GM19043 (cell line): Measurements from ENCODE around the gene TMEM62.
A peak's percentile ranks its signal among the peaks of the same experiment; 100 is the strongest.
"Not testable (repeated sequence)": the region's sequence is repeated elsewhere in the genome, so short reads cannot be mapped to it uniquely, and the experiment has no call there.

Experiments used
- ATAC-seq: cut with Tn5 transposase; IDR thresholded peaks from one replicate; pipeline ENCODE4 v1.9.1; 2021; ENCODE audit warnings: low read depth; ENCODE audit not compliant: unreplicated experiment

Gene TMEM62

DNA sequence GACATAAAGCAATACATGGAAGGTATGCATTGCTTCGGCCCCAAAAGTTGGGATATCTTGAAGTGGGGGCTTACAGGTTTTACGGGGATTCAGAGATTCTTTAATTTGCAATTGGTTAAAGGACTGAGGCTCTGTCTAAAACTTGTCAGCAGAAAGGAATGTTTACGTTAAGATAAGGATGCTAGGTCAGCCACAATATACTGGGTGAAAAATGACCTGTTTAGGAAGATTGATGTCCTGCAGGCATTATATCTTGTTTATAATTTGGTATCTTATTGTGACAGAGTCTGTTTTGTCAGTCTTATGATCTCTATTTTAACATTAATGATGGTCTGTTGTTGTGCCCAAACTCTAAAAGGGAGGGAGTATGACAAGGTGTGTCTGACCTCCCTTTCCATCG is 36.5 kb downstream of the TMEM62 start:
- ATAC-seq: no peak

DNA sequence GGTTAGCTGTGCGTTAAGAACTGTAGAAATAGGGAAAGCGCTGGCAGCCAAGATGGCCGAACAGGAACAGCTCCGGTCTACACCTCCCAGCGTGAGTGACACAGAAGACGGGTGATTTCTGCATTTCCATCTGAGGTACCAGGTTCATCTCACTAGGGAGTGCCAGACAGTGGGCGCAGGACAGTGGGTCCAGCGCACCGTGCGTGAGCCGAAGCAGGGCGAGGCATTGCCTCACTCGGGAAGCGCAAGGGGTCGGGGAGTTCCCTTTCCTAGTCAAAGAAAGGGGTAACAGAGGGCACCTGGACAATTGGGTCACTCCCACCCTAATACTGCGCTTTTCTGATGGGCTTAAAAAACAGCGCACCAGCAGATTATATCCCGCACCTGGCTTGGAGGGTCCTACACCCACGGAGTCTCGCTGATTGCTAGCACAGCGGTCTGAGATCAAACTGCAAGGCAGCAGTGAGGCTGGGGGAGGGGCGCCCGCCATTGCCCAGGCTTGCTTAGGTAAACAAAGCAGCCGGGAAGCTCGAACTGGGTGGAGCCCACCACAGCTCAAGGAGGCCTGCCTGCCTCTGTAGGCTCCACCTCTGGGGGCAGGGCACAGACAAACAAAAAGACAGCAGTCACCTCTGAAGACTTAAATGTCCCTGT is 42.4 kb downstream of the TMEM62 start:
- ATAC-seq: not testable (repeated sequence)

DNA sequence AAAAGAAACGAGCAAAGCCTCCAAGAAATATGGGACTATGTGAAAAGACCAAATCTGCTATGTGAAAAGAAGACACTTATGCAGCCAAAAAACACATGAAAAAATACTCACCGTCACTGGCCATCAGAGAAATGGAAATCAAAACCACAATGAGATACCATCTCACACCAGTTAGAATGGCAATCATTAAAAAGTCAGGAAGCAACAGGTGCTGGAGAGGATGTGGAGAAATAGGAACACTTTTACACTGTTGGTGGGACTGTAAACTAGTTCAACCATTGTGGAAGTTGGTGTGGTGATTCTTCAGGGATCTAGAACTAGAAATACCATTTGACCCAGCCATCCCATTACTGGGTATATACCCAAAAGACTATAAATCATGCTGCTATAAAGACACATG is 43.8 kb downstream of the TMEM62 start:
- not testable (repeated sequence) for ATAC-seq

DNA sequence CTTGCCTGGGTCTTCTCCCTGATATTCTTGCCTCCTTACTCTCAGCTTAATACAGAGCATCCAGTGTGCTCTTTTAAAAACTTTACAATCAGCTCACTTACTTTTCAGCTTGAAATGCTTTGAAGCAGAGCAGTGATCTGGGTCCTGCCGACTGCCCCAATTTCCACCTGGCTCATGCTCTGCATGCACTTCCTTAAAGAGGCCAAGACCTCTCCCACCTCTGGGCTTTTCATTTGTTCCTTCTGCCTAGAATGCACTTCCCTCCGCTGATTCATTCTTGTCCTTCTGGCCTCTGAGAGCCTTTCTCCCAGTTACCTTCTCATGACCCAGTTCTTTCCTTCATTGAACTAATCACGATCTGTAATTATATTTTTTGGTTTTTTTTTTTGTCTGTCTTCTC is 49.9 kb downstream of the TMEM62 start:
- no peak for ATAC-seq

DNA sequence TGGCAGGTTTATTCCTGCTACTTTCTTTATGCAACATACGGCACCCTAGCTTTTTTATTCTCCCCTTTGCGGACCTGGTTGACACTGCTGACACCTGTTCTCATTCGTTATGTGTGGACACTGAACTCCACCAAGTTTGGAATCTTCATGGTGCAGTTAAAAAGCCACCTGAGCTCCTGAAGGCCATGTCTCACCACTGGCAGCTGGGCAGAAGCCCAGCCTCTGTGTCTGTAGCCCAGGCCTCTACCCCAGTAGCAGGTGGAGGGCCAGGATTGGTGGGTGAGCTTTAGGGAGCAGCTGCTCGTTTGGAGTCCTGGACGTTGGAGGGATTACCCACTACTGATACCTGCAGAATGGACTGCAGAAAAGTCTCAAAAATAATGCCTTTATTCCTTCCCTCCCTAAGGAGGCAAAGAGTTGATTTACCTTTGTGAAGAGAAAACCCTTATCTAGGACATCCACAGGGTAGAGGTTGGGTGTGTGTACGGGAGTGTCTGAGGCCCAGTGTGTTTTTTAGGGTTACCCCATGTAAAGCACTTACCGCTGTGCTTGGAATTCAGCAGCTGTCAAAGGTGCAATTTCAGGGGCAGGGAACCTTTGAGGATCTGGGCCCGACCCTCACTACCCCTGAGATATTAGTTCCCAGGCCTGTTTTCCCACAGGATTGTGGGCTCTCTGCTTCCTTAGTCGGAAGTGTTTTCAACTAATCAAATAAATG is 51.2 kb downstream of the TMEM62 start:
- ATAC-seq: no peak

DNA sequence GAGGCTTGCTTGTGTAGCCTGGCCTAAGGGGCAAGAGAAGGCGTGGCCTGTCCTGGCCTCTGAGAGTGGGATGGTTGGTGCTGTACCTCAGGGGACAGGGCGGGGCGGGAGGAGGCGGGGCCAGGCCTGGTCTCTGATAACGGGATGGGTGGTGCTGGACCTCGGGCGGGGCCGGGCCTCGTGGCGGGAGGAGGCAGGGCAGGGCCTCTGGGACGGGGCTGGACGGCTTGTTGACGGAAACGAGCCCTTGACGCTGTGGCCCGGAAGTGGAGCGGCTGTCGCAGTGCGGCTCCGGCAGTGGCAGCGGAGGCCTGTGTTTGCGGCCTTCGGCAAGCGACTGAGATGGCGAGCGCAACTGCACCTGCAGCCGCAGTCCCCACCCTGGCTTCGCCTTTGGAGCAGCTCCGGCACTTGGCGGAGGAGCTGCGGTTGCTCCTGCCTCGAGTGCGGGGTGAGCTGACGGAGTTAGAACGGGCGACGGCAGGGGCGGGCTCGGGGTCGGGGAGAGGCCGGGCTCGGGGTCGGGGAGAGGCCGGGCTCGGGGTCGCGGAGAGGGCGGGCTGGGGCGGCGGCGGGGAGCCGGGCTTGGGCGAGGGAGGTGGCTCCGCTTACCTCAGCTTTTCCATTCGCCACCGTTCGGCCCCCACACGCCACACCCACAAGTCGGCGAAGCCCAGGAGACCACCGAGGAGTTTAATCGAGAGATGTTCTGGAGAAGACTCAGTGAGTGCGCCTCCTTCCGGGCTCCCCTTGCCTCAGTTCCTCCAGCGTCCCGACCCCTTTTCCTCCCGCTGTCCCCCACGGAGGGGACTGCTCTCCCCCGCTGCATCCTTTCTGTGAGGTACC is 52.0 kb downstream of the TMEM62 start, which contains the start of gene CCNDBP1:
CCNDBP1 (plus strand) TSS at position 247 of the 846 bp plus-strand sequence; CDS start at position 343, 96 bp downstream.
- peak; percentile 96 for ATAC-seq

DNA sequence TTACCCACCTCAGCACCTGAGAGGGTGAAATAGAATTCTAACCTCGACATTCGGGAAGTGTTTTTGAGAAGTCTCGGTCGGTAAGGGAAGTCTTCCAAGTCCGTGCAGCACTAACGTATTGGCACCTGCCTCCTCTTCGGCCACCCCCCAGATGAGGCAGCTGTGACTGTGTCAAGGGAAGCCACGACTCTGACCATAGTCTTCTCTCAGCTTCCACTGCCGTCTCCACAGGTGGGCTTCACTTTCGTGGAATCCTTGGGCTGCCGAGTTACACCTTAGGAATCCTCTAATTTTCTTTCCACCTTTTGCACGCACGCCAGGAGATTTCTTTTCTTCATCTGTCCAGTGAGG is 52.6 kb downstream of the TMEM62 start:
- ATAC-seq: peak; percentile 9

DNA sequence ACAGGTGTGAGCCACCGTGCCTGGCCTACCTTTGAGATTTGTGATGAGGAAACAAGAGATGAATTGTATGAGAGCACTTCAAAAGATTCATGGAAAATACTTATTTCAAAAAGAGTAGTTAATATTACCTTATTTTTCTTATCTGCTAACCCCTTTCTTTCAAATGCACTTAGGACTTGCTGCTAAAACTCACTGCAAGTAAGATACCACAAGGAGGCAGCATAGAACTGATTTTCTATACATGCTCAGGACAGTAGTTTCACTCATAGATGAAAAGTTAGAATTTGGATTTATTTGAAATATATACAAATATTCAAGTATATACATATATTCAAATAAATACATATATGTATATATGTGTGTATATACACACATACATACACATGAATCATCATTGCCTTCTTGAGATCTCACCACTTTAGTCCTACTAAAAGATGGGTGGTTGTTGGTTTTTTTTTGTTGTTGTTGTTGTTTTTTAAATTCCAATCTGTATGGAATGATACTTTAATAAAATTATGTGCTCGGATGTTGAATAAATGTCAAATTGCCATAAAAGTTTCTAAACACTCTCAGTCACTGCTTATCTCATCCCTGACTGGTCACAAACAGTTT is 54.3 kb downstream of the TMEM62 start:
- no peak for ATAC-seq

DNA sequence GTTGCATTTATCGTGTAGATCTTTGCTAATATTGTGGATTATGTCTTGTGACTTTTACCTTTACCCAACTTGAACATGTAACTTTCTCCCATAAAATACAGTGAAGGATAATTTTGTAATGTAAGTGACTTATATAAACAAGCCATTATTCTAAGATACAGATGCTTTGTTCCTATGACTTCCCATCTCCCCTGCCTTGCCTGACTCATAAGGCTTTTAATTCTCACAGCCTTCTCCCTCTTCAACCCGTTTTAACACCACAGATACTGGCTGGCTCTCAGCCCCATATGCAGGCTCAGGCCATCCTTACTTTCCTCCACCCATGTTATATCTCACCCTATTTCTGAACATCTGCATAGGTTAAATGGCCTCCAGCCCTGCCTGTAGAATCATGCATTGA is 55.9 kb downstream of the TMEM62 start:
- no peak for ATAC-seq

DNA sequence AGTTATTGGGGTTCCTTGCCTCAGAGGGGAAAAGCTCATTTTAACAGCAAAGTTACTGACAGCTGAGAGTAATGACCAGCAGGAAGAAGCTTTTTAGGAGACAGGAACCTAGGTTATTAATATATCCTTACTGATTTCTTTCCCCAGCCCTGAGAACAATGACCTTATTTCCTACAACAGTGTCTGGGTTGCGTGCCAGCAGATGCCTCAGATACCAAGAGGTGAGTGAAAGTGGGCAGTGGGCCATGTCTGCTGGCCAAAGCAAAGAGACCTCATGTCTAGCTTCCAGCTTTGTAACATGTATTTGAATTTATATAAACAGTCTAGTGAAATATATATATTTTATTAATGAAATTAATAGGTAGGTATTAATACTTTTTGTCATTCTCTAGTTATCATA is 56.8 kb downstream of the TMEM62 start:
- ATAC-seq: no peak

DNA sequence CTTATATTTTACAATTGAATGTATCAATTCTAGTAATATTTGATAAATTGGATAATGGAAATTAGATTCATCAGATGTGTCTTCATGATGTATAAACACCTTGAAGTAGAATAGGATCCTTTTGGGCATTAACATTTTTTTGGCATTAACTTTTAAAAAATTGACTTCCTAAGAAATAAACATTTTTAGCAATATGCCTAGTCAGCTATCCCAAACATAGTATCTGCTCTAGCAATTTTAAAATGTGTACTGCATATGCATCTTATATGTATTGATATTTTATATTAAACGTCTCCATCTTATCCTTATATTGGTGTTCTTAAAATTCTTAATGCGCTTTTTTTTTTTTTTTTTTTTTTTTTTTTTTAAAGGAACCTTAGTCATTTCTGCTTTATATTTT is 60.3 kb downstream of the TMEM62 start:
- no peak for ATAC-seq

DNA sequence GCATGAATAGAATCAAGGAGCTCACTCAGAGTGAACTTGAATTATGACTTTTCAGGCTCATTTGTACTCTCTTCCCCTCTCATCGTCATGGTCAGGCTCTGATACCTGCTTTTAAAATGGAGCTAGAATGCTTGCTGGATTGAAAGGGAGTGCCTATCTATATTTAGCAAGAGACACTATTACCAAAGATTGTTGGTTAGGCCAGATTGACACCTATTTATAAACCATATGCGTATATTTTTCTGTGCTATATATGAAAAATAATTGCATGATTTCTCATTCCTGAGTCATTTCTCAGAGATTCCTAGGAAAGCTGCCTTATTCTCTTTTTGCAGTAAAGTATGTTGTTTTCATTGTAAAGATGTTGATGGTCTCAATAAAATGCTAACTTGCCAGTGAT is 61.4 kb downstream of the TMEM62 start:
- ATAC-seq: no peak

DNA sequence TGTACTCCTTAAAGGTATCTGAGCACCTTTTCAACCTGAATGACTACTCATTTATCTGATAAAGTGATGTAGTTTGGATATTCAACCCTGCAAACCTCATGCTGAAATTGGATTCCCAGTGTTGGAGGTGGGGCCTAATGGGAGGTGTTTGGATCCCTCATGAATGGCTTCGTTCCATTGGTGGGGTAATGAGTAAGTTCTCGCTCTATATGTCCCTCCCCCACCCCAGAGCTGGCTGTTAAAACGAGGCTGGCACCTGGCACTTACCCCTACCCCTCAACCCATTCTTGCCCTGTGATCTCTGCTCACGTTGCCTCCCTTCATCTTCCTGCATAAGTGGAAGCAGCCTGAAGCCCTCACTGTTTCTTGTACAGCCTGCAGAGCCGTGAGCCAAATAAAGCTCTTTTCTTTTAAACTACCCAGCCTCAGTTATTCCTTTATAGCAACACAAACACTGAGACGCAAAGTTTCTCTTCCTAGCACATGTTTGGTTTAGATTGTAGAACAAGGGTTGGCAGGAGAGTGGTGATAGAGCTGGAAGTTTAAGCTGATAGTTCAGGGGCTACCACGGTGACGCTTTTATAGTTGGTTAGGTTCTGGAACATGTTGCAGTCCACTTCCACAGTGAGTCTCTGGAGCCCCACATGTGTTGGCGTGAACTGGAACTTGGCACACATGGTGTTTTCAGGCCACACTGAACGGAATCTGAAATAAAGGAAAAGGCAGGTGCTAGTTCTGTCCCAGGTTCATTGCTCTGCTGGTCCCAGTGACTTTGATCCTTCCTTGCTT is 63.6 kb downstream of the TMEM62 start:
- no peak for ATAC-seq

DNA sequence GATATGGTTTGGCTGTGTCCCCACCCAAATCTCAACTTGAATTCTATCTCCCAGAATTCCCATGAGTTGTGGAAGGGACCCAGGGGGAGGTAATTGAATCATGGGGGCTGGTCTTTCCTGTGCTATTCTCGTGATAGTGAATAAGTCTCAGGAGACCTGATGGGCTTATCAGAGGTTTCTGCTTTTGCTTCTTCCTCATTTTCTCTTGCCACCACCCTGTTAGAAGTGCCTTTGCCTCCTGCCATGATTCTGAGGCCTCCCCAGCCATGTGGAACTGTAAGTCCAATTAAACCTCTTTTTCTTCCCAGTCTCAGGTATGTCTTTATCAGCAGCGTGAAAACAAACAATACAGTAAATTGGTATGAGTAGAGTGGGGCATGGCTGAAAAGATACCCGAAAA is 64.4 kb downstream of the TMEM62 start:
- ATAC-seq: not testable (repeated sequence)

DNA sequence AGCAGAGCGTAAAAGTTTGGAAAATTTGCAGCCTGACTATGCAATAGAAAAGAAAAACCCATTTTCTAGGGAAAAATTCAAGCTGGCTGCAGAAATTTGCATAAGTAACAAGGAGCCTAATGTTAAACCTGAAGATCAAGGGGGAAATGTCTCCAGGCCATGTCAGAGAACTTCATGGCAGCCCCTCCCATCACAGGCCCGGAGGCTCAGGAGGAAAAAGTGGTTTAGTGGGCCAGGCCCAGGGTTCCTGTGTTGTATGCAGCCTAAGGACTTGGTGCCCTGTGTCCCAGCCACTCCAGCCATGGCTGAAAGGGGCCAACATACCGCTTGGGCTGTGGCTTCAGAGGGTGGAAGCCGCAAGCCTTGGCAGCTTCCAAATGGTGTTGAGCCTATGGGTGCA is 65.2 kb downstream of the TMEM62 start:
- not testable (repeated sequence) for ATAC-seq

DNA sequence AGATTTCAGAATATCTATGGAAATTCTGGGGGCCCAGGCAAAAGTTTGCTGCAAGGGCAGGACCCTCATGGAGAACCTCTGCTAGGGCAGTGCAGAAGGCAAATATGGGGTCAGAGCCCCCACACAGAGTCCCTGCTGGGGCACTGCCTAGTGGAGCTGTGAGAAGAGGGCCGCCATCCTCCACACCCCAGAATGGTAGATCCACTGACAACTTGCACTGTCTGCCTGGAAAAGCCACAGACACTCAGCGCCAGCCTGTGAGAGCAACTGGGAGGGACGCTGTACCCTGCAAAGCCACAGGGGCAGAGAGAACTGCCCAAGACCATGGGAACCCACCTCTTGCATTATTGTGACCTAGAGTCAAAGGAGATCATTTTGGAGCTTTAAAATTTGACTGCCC is 65.6 kb downstream of the TMEM62 start:
- no peak for ATAC-seq

DNA sequence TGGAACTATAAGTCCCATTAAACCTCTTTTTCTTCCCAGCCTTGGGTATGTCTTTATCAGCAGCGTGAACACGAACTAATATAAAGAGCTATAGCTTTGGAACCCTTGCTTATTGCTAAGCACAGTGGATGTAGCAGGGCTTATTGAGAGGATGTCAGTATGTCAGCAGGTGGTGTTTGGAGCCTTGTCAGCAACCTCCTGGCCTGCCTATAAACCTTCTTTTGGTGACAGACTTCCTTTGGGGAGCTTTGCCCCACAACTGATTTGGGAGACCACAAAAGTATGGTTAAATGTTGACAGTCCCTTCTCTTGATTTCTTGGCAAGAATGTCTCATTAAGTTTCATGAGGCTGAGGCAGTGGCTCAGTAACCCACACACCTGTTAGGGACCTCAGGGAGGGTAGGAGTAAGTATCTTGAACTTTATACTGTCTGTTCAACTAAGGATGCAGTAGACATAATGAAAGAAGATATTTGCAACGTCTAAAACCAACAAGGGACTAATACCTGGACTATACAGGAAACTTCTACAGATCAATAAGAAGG is 66.6 kb downstream of the TMEM62 start:
- no peak for ATAC-seq

DNA sequence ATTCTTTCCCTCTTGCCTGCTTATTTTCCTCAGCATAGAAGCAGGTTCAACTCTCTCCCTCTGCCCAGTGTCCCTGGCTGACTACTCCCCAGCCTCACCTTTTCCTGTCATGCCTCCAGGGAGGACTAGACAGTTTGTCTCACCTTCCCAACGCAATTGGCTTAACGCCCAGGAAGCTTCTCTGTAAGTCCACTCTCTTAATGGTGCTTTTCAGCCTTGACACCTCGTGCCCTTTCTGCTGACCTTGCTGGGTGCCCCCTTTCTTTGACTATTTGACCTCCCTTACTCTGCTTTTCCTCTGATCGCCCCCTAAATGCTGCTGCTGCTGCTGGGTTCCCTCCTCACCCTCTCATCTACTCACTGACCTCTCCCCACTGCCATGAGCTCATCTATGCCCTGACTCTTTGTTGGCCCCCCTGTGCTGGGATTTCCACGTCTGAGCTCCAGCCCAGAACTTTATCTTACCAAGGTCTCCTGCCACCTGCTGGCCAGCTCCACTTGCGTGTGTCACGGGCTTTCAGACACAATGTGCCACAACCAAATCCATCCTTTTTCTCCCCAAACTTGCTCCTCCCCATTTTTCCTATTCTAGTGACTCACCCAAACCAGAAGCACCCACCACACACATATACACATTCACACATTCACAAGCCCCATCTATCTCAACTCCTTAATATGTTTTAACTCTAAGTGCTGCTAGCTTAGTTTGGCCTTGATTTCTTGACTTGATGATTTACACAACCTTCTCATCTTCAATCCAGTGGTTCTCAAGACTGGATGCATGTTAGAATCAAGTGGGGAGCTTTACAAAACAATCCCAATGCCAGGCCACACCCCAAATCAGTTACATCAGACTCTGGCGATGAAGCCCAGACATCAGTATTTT is 70.9 kb downstream of the TMEM62 start:
- no peak for ATAC-seq

DNA sequence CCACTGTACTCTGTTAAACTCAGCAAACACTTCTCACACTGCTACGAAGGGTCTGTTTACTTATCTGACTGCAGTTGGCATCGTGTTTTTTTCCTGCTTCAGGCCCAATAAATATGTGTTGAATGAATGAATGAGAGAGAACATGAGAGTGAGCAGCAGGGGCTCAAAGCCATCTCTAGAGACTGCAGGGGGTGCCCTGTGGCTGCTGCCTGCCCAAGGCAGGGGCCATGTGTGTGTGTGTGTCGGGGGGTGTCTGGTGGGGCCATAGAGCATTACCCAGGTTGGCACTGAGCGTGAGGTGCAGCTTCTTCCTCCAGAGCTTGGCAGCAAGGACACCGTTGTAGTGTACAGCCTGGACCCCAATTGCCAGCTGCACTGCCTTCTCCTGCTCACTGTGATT is 72.7 kb downstream of the TMEM62 start:
- no peak for ATAC-seq
